ENCODE data around the gene FAM200C. TPM values are rescaled to one million over a fixed set of nuclear protein-coding genes. Genes with fewer than 3 reads are reported as not detected.

The FAM200C gene
- total RNA-seq, 2 donors from 2014 or later, result 2.4 to 2.7 TPM

DNA sequence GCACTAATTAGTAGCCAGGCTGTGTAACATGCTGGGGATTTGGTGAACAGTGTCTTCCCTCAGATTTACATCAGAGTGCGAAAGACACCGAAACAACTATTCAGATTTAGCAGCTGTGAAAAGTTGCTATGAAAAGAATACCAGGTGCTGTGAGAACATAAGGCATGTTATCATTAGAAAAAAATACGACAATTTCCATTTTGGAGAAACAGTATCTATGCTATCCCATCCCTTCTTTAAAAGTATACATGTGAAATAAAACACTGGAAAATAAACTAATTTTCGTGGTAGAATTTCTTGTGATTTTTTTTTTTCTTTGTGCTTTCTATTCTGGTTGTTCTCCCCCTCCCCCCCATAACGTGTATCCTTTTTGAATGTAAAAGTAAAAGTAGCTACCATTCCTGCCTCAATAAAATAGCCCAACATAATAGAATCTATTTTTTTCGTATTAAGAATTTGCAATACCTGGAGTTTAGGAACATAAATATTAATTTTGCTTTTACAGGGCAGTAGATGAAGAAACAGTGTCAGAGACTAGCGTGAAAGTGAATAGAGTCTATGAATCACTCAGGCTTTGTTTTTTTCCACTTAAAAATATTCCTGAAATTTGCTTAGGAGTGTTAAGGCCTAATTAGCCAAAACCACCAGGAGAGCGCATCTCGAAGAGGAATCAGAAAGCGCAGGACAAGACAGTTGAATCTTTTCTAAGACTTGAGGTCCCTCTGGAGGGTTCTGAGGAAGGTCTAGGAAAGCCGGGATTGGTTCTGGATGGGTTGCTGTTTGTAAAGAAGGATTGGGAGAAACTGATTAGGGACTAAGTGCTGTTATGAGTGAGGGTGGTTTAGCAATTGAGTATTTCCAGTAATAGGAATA, 19.8 kb upstream of the FAM200C start:
- peaks cover 14% of the 10 kb centered on the region for H3K36me3 ChIP-seq (ENCODE audit: control insufficient read depth, insufficient read depth, low read length)
- Mint-ChIP-seq H3K27me3 (ENCODE audit: insufficient read depth) (no peaks in the 10 kb centered on the region), H3K4me3 (peak overlapping the region; percentile 95), H3K36me3 (ENCODE audit: low read depth) (peaks cover 8% of the 10 kb centered on the region), H3K9me3 (no peaks in the 10 kb centered on the region), H3K4me1 (peaks cover 50% of the 10 kb centered on the region), H3K27ac (peak overlapping the region; percentile 98)
- peaks cover 14% of the 10 kb centered on the region for H3K4me1 ChIP-seq (ENCODE audit: control insufficient read depth, insufficient read depth, low read length)
- WGBS, 2 experiments (ENCODE audit: insufficient coverage in 1 of 2, insufficient read length in 1 of 2), result 58 to 61% methylated on average over 9 of the region's 11 CpGs
- no peaks in the 10 kb centered on the region for H3K27me3 ChIP-seq (ENCODE audit: control insufficient read depth, insufficient read depth, low read length, poor library complexity, severe bottlenecking)
- no peak for TF ChIP-seq CTCF (conservative IDR thresholded peaks at IDR 0.05)
- no peaks in the 10 kb centered on the region for H3K9me3 ChIP-seq (ENCODE audit: control insufficient read depth, low read length)
- peak overlapping the region; percentile 76 for H3K27ac ChIP-seq (ENCODE audit: low read depth, low read length)
- peak overlapping the region; percentile 91 for H3K4me3 ChIP-seq (ENCODE audit: low read length)
- no peak for DNase-seq
- H3K9ac ChIP-seq (ENCODE audit: extremely low read depth, low read length, poor library complexity, severe bottlenecking), result peak overlapping the region; percentile 94

DNA sequence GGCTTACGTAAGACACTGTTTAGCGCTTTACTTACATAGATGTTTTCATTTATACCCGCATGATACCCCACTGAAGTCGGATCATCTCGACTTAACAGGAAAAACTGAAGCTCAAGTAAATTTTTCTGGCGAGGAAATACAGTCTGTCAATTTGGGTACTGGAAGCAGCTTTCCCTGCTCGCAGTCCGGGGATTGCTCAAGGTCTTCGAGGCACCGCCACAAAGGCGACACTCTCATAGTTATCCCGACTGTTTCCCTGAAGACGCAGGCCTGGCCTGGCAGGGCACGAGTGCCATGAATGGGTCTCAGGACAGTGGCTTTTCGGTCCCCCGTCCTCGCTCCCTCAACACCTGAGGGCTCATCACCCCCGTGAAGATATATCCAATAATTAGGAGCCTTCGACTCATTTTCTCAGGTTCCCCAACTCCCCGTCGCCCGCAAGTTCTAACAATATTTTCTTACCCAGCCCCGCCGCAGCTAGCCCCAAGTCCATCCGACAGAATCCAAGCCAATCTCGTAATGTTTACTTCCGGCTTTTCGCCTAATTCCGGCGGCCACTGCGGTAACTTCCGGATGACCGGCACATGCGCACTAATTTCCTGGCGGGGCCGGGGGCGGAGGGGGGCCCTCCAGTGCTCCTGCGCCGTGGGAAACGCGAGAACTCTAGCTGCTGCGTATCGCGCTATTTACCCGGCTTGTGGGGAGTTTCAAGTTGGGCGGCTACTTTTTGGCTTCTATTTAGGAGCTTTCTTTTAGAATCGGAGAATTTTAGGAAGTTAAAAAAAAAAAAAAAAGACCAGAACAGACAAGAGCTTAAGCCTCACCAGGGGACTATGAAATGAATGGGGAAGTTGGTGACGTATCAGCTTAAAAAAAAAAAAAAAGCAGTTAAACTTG, 19.0 kb upstream of the FAM200C start, which contains the start of gene SLU7:
Gene SLU7 (minus strand): TSS at position 521 of the 897 bp plus-strand sequence. CDS start 3,787 bp downstream, outside the sequence.
- H3K27ac ChIP-seq (ENCODE audit: low read depth, low read length), result peak within 1 kb of the TSS; percentile 76
- peak within 1 kb of the TSS; percentile 98 for H3K27ac Mint-ChIP-seq

More for the DNA sequence above, 19.0 kb upstream of the FAM200C start, which contains the start of gene SLU7:
- peaks cover 41% of the 10 kb centered on the region for H3K4me1 Mint-ChIP-seq
- peaks cover 14% of the 10 kb centered on the region for H3K36me3 ChIP-seq (ENCODE audit: control insufficient read depth, insufficient read depth, low read length)
- H3K9me3 ChIP-seq (ENCODE audit: control insufficient read depth, low read length), result no peaks in the 10 kb centered on the region
- peak within 1 kb of the TSS; percentile 95 for H3K4me3 Mint-ChIP-seq
- H3K27me3 ChIP-seq (ENCODE audit: control insufficient read depth, insufficient read depth, low read length, poor library complexity, severe bottlenecking), result no peaks in the 10 kb centered on the region
- WGBS, 2 experiments (ENCODE audit: insufficient coverage in 1 of 2, insufficient read length in 1 of 2), result 0 to 1% methylated on average over 25 to 48 of the region's 48 CpGs
- peak within 1 kb of the TSS; percentile 91 for H3K4me3 ChIP-seq (ENCODE audit: low read length)
- no peaks in the 10 kb centered on the region for H3K9me3 Mint-ChIP-seq
- H3K9ac ChIP-seq (ENCODE audit: extremely low read depth, low read length, poor library complexity, severe bottlenecking), result peak within 1 kb of the TSS; percentile 94
- H3K4me1 ChIP-seq (ENCODE audit: control insufficient read depth, insufficient read depth, low read length), result peaks cover 12% of the 10 kb centered on the region
- H3K36me3 Mint-ChIP-seq (ENCODE audit: low read depth), result peaks cover 5% of the 10 kb centered on the region
- no peak for TF ChIP-seq CTCF (conservative IDR thresholded peaks at IDR 0.05)
- peak; percentile 97 for DNase-seq
- no peaks in the 10 kb centered on the region for H3K27me3 Mint-ChIP-seq (ENCODE audit: insufficient read depth)

All from endodermal cell (in vitro differentiated cells).